BE2C (cell line): ENCODE measurements around the gene TRIM7.

Source experiments
- DNase-seq: peaks from one replicate; pipeline ENCODE4 v3.0.0-alpha.2; 2020
- H3K27me3 ChIP-seq: fragments of 250-450 bp; sonication (Bioruptor Pico); 2 replicates; pipeline ENCODE4 v1.5.1; 2020; ENCODE audit warnings: mild to moderate bottlenecking
- H3K36me3 ChIP-seq: fragments of 250-450 bp; sonication (Bioruptor Pico); 2 replicates; pipeline ENCODE4 v1.5.1; 2020; ENCODE audit warnings: mild to moderate bottlenecking
- H3K4me1 ChIP-seq: fragments of 250-450 bp; sonication (Bioruptor Pico); 2 replicates; pipeline ENCODE4 v1.5.1; 2020
- H3K4me3 ChIP-seq: 2 replicates; pipeline ENCODE4 v1.5.1; 2011; ENCODE audit warnings: low read depth, low read length
- H3K9me3 ChIP-seq: fragments of 250-450 bp; sonication (Bioruptor Pico); 2 replicates; pipeline ENCODE4 v1.5.1; 2020
- TF ChIP-seq, protein P1 (sequence below): IDR thresholded peaks from 2 replicates; pipeline ENCODE4 v1.5.1; 2012; ENCODE audit warnings: mild to moderate bottlenecking, low read depth, low read length

The TRIM7 gene

DNA sequence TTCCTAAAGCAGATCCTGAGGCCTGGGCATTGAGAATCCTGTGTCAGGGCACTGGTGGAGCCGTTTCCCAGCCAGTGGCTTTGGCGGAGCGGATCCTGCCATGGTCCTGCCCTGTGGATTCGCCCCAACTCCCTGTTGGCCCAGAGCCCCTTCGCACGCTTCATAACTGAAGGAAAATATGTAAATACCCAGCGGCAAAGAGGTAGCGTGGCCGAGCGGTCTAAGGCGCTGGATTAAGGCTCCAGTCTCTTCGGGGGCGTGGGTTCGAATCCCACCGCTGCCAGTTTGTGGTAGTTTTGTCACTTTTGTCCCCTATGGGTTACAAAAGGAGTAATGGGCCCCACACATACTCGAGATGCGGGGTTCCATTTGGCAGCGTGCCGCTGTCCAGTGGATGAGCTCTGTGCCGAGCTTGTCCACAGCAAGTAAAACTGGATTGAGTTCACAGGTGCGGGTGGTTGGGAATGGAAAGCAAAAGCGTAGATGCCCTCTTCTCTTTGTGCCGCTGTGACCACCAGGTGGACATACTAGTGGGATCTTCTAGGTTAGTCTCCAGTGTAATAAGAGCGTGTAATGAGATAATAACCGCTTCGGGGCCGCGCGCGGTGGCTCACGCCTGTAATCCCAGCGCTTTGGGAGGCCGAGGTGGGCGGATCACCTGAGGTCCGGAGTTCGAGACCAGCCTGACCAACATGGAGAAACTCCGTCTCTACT, 17.3 kb downstream of the TRIM7 start:
- no peaks in the 10 kb centered on the region for H3K4me1 ChIP-seq
- DNase-seq = peak; percentile 84
- no peaks in the 10 kb centered on the region for H3K36me3 ChIP-seq
- H3K27me3 ChIP-seq = no peaks in the 10 kb centered on the region
- H3K9me3 ChIP-seq = no peaks in the 10 kb centered on the region
- TF ChIP-seq, protein P1, sequence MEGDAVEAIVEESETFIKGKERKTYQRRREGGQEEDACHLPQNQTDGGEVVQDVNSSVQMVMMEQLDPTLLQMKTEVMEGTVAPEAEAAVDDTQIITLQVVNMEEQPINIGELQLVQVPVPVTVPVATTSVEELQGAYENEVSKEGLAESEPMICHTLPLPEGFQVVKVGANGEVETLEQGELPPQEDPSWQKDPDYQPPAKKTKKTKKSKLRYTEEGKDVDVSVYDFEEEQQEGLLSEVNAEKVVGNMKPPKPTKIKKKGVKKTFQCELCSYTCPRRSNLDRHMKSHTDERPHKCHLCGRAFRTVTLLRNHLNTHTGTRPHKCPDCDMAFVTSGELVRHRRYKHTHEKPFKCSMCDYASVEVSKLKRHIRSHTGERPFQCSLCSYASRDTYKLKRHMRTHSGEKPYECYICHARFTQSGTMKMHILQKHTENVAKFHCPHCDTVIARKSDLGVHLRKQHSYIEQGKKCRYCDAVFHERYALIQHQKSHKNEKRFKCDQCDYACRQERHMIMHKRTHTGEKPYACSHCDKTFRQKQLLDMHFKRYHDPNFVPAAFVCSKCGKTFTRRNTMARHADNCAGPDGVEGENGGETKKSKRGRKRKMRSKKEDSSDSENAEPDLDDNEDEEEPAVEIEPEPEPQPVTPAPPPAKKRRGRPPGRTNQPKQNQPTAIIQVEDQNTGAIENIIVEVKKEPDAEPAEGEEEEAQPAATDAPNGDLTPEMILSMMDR = peak; percentile 56
- H3K4me3 ChIP-seq = peak overlapping the region; percentile 86

DNA sequence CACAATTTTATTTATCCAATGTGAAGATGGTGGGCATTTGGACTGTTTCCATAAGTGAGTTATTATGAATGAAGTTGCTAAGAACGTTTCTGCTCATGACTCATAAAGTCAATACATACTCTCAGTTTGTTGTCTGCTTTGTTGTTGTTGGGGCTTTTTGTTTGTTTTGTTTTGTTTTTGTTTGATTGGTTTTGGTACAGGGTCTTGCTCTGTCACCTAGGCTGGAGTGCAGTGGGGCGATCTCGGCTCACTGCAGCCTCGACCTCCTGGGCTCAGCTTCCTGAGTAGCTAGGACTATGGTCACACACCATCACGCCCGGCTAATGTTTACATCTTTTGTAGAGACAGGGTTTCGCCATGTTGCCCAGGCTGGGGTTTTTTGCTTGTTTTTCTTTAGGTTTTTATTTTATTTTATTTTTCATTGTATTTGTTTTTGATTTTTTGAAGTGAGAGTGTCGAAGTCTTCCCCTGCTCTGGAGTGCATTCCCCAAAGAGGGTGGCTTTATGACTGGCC, 18.0 kb downstream of the TRIM7 start:
- peak overlapping the region; percentile 86 for H3K4me3 ChIP-seq
- H3K27me3 ChIP-seq = no peaks in the 10 kb centered on the region
- TF ChIP-seq, protein P1 = no peak

GRCh38 chr5:181186022-181186421, 19.0 kb downstream of the TRIM7 start:
- no peaks in the 10 kb centered on the region for H3K9me3 ChIP-seq
- H3K4me3 ChIP-seq = no peak overlapping the region
- no peaks in the 10 kb centered on the region for H3K36me3 ChIP-seq
- H3K4me1 ChIP-seq = peaks cover 5% of the 10 kb centered on the region; the same call in 1 of the 2 replicates
- no peaks in the 10 kb centered on the region for H3K27me3 ChIP-seq
- DNase-seq = no peak
- TF ChIP-seq, protein P1 = no peak

More for the DNA sequence above, 18.0 kb downstream of the TRIM7 start:
- DNase-seq = peak; percentile 54
- H3K4me1 ChIP-seq = peaks cover 1% of the 10 kb centered on the region; the same call in 1 of the 2 replicates
- no peaks in the 10 kb centered on the region for H3K9me3 ChIP-seq
- no peaks in the 10 kb centered on the region for H3K36me3 ChIP-seq

DNA sequence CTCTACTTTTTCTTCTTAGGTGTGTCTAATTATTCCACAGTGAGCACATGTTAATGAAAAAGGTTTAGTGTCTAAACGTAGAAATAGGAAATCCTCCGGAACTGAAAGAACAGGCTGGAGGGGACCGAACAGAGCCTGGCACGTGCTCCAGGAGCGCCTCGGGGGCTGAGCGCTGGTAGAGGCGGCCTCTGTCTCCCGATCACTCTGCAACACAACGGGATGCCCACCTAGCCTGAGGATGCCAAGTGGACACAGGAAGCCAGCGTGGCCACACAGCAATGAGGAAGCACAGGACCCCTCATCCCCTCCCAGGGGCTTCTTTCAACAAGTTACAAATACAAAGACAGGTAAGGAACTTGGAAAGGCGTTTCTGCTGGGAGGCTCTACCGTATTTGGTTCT, 19.4 kb downstream of the TRIM7 start:
- H3K27me3 ChIP-seq = no peaks in the 10 kb centered on the region
- H3K4me3 ChIP-seq = no peak overlapping the region
- TF ChIP-seq, protein P1 = no peak
- no peaks in the 10 kb centered on the region for H3K9me3 ChIP-seq
- H3K4me1 ChIP-seq = peaks cover 5% of the 10 kb centered on the region; the same call in 1 of the 2 replicates
- no peak for DNase-seq
- no peaks in the 10 kb centered on the region for H3K36me3 ChIP-seq

- H3K27me3 ChIP-seq = no peaks in the 10 kb centered on the region
- H3K9me3 ChIP-seq = no peaks in the 10 kb centered on the region
- no peaks in the 10 kb centered on the region for H3K36me3 ChIP-seq
- DNase-seq = no peak
- H3K4me1 ChIP-seq = peaks cover 5% of the 10 kb centered on the region; the same call in 1 of the 2 replicates
- TF ChIP-seq, protein P1 = no peak
- no peak overlapping the region for H3K4me3 ChIP-seq
These were observed 20.2 kb downstream of the TRIM7 start for GRCh38 chr5:181184845-181185216.

DNA sequence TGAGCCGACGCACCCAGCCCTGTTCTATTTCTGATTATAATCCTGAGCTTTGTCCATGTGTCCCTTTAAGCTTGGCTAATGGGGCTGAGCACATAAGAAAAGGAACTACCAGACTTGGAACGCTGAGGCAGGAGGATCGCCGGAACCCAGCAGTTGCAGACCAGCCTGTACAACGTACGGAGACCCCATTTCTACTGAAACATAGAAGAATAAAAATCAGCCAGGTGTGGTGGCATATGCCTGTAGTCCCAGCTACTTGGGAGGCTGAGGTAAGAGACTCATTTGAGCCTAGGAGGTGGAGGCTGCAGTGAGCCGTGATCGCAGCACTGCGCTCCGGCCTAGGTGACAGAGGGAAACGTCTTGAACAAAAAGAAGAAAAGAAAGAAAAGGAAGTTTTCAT, 22.3 kb downstream of the TRIM7 start:
- Histone ChIP-seq H3K9me3 (no peaks in the 10 kb centered on the region), H3K27me3 (no peaks in the 10 kb centered on the region), H3K4me1 (peaks cover 5% of the 10 kb centered on the region; the same call in 1 of the 2 replicates), H3K36me3 (no peaks in the 10 kb centered on the region), H3K4me3 (no peak overlapping the region)
- TF ChIP-seq, protein P1 = no peak
- DNase-seq = no peak
